Adrenal gland (tissue), 12 donors: ENCODE results near the gene BRME1. TPM values are rescaled to one million over a fixed set of nuclear protein-coding genes. Genes with fewer than 3 reads are reported as not detected.
"Not testable (repeated sequence)": the region's sequence is repeated elsewhere in the genome, so short reads cannot be mapped to it uniquely, and the experiment has no call there.

ENCODE experiments used
- DNase-seq, 7 donors: peaks; one replicate each; pipeline ENCODE4 v3.0.0-alpha.2; 2019 to 2020
- H3K27ac ChIP-seq, 5 donors: fragments of 200-600 bp; sonication (generic) in 4 of 5; 1 replicate in 3 of 5; 2 replicates in 2 of 5; pipeline versions ENCODE4 v1.5.1 to v1.8.0; 2016 to 2020; ENCODE audit warnings: mild to moderate bottlenecking in 1 of 5
- H3K27me3 ChIP-seq: fragments of 200-600 bp; 2 replicates; pipeline ENCODE4 v1.8.0; 2021
- H3K36me3 ChIP-seq, 2 donors: fragments of 200-600 bp; replicated peaks in 1 of 2; 1 replicate in 1 of 2; 2 replicates in 1 of 2; pipeline versions ENCODE4 v1.5.1 to v1.8.0; 2018 to 2022
- H3K4me1 ChIP-seq, 2 donors: fragments of 200-600 bp; replicated peaks in 1 of 2; 1 replicate in 1 of 2; 2 replicates in 1 of 2; pipeline versions ENCODE4 v1.5.1 to v1.8.0; 2018 to 2021
- H3K4me3 ChIP-seq, 4 donors: fragments of 200-600 bp; sonication (generic) in 3 of 4; one replicate each; pipeline ENCODE4 v1.5.1; 2016 to 2018
- H3K9me3 ChIP-seq, 3 donors: fragments of 200-600 bp; sonication (generic) in 1 of 3; replicated peaks in 1 of 3; 1 replicate in 2 of 3; 2 replicates in 1 of 3; pipeline versions ENCODE4 v1.5.1 to v1.8.0; 2016 to 2021
- POLR2A ChIP-seq, 2 donors: fragments of 450-650 bp; IDR thresholded peaks; one replicate each; pipeline ENCODE4 v1.6.1; 2017; ENCODE audit warnings: antibody characterized with exemption in 2 of 2, mild to moderate bottlenecking in 2 of 2, moderate library complexity in 1 of 2
- WGBS, 4 donors: extraction: QIAGEN DNeasy Blood & Tissue Kit in 2 of 4; methylation state at CpG; one replicate each; pipeline versions ENCODE4 v1.1.5 to v1.1.7; 2013 to 2017; 5-methylcytosine and 5-hydroxymethylcytosine counted together
- intact Hi-C, 2 donors: fragments of 100-400 bp; cut with DNase I; formaldehyde crosslinking; loops; one replicate each; pipeline versions ENCODE4 v1.14.1 to v1.15.0; 2022 to 2023
- polyA plus RNA-seq, 3 donors: library from polyadenylated mRNA; stranded (reverse); fragments of 200-250 nt in 2 of 3; fragments of 350-450 nt in 1 of 3; fragmentation: Illumina TruSeq in 1 of 3; extraction: RNeasy Lipid Tissue Mini Kit (QIAGEN cat#74804) in 1 of 3; gene quantifications; one replicate each; pipeline ENCODE4 v1.2.3, GENCODE V29; 2013 to 2014
- total RNA-seq, 9 donors: library from RNA; depleted of rRNA in 4 of 9; stranded (reverse); fragments of >200 nt in 4 of 9; fragments of 120-200 nt in 1 of 9; fragmentation: NEBNext Ultra II Directional in 1 of 9; extraction: Animal tissue kit (Norgen Biotek cat#: 25700) in 1 of 9; gene quantifications; one replicate each; pipeline versions ENCODE4 v1.1.0 to v1.2.4, GENCODE V29; 2013 to 2023
- TF ChIP-seq, protein P1 (sequence below), 6 experiments: fragments of 450-650 bp in 4 of 6; fragments of 200-600 bp in 2 of 6; sonication (generic) in 1 of 6; IDR thresholded peaks; 1 replicate in 5 of 6; 2 replicates in 1 of 6; pipeline versions ENCODE4 v1.5.1 to v1.8.0; 2016 to 2021; ENCODE audit warnings: antibody characterized with exemption in 6 of 6, mild to moderate bottlenecking in 2 of 6, moderate library complexity in 1 of 6
- donor health status: healthy with polysubstance abuse.
- donor health status: Bipolar disorder and iron deficiency.
- donor health status: DM: yes; HTN: yes; CAD: no.
- donor health status: DM: no; HTN: no; CAD: no.
- donor health status: DM: no; HTN: no; CAD: no.
- donor health status: DM: yes; HTN: yes; CAD: no.

Gene BRME1
- total and polyA plus RNA-seq, 12 donors: 0.21 to 4.5 (median 1.4) TPM; not detected in 1

DNA sequence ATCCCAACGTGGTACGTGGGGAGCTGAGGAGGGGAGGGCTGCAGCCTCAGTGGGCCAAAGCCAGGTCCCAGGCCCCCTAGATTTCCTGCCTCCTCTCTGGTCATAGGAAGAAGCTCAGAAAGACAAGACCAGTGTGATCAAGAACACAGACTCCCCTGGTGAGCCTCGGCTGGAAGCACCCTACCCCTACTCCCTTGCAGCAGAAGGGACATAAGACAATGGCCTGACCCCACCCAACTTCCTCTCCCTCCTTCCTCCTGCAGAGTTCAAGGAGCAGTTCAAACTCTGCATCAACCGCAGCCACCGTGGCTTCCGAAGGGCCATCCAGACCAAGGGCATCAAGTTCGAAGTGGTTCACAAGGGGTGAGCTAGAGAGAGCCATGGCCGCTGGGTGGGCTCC, 20.8 kb upstream of the BRME1 start:
- H3K27ac ChIP-seq: no peak overlapping the region
- DNase-seq: no peak
- H3K4me3 ChIP-seq: no peak overlapping the region
- intact Hi-C loops: no loop called here
- TF ChIP-seq POLR2A (IDR thresholded peaks at IDR 0.05): no peak
- TF ChIP-seq, protein P1, sequence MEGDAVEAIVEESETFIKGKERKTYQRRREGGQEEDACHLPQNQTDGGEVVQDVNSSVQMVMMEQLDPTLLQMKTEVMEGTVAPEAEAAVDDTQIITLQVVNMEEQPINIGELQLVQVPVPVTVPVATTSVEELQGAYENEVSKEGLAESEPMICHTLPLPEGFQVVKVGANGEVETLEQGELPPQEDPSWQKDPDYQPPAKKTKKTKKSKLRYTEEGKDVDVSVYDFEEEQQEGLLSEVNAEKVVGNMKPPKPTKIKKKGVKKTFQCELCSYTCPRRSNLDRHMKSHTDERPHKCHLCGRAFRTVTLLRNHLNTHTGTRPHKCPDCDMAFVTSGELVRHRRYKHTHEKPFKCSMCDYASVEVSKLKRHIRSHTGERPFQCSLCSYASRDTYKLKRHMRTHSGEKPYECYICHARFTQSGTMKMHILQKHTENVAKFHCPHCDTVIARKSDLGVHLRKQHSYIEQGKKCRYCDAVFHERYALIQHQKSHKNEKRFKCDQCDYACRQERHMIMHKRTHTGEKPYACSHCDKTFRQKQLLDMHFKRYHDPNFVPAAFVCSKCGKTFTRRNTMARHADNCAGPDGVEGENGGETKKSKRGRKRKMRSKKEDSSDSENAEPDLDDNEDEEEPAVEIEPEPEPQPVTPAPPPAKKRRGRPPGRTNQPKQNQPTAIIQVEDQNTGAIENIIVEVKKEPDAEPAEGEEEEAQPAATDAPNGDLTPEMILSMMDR (IDR thresholded peaks at IDR 0.05): no peak
- H3K36me3 ChIP-seq: peaks cover 0 to 45% of the 10 kb centered on the region in 2 donors
- WGBS, 4 donors: 47 to 88% (median 77%) methylated on average over 6 to 8 of the region's 8 CpGs
- no peaks in the 10 kb centered on the region for H3K4me1 ChIP-seq
- H3K27me3 ChIP-seq: no peaks in the 10 kb centered on the region
- no peaks in the 10 kb centered on the region for H3K9me3 ChIP-seq

DNA sequence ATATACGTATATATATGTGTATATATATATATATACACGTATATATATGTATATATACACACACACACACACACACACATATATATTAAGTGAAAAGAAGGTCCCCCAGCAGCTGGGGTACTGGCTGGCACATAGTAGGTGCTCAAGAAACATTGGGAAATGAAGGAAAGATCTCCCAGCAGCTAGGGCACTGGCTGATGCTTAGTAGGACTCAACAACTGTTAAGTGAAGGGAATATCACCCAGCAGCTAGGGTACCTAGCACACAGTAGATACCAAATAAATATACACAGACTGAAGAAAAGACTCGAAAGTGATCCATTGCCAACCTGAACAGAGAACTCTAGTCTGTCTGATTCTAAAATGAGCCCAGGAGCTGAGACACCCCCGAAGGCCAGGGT, 20.1 kb upstream of the BRME1 start:
- peaks cover 0 to 49% of the 10 kb centered on the region in 2 donors for H3K36me3 ChIP-seq
- DNase-seq: no peak
- WGBS, 4 donors: 87 to 90% (median 88%) methylated on average over 4 of the region's 4 CpGs
- no peaks in the 10 kb centered on the region for H3K4me1 ChIP-seq
- H3K9me3 ChIP-seq: no peaks in the 10 kb centered on the region
- no peak overlapping the region for H3K4me3 ChIP-seq
- TF ChIP-seq, protein P1 (IDR thresholded peaks at IDR 0.05): no peak
- TF ChIP-seq POLR2A (IDR thresholded peaks at IDR 0.05): no peak
- H3K27me3 ChIP-seq: no peaks in the 10 kb centered on the region
- intact Hi-C loops: no loop called here
- no peak overlapping the region for H3K27ac ChIP-seq

DNA sequence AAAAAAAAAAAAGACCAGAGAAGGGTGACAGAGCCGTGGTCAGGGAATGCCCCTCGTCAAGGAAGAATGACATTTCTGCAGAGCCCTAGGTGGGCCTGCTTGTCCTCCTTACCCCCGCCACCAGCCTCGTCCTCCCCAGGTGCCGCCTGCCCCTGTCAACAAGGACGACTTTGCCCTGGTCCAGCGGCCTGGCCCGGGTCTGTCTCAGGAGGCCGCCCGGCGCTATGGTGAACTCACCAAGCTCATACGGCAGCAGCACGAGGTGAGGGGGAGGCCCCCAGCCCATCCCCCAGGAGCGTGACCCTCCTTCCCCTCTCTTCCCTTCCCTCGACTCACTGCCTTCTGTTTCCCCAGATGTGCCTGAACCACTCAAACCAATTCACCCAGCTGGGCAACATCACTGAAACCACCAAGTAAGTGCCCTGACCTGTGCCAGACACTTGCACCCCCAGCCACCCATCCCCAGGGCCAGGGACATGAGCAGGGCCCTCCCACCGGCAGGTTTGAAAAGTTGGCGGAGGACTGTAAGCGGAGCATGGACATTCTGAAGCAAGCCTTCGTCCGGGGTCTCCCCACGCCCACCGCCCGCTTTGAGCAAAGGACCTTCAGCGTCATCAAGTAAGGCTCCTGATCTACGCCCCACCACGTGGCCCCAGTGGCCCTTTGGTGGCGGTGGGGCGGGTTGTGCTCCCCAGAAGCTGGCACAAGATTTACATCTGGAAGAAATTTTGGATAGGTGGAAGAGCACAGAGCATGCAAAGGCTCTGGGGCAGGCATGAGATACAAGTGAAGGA, 17.5 kb upstream of the BRME1 start:
- no peaks in the 10 kb centered on the region for H3K27me3 ChIP-seq
- intact Hi-C loops: no loop called here
- no peak overlapping the region for H3K4me3 ChIP-seq
- 92 to 99% (median 96%) methylated on average over 17 to 28 of the region's 28 CpGs for WGBS, 4 donors
- peaks cover 0 to 69% of the 10 kb centered on the region in 2 donors for H3K36me3 ChIP-seq
- TF ChIP-seq POLR2A (IDR thresholded peaks at IDR 0.05): no peak
- TF ChIP-seq, protein P1 (IDR thresholded peaks at IDR 0.05): no peak
- H3K9me3 ChIP-seq: no peaks in the 10 kb centered on the region
- no peaks in the 10 kb centered on the region for H3K4me1 ChIP-seq
- no peak for DNase-seq
- no peak overlapping the region for H3K27ac ChIP-seq

DNA sequence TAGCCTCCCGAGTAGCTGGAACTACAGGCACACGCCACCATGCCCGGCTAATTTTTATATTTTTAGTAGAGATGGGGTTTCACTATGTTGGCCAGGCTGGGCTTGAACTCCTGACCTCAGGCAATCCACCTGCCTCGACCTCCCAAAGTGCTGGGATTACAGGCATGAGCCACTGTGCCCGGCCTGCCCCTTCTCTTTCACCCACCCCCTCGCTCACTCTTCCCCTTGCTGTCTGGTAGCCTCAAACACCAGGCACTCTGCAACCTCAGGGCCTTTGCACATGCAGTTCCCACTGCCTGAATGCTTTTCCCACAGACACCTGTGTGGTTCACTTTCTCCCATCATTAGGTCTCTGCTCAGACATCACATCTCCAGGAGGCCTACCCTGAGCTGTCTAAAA, 16.2 kb upstream of the BRME1 start:
- WGBS, 4 donors: 95 to 98% (median 96%) methylated on average over 6 of the region's 6 CpGs
- DNase-seq, H3K9me3 ChIP-seq, H3K27me3 ChIP-seq, H3K4me1 ChIP-seq, H3K27ac ChIP-seq, H3K4me3 ChIP-seq, intact Hi-C loops: not testable (repeated sequence)
- H3K36me3 ChIP-seq: peaks cover 0 to 70% of the 10 kb centered on the region in 2 donors
